ENCODE measurements around the gene CD6. TPM values are rescaled to one million over a fixed set of nuclear protein-coding genes. Genes with fewer than 3 reads are reported as not detected.

The CD6 gene
- total RNA-seq, 1 donor from 2014 or later, result 6.1 TPM

GRCh38 chr11:60932605-60933356 is 38.7 kb upstream of the CD6 start:
- Histone ChIP-seq H3K4me3 (no peak overlapping the region), H3K27ac (no peak overlapping the region), H3K9me3 (no peaks in the 10 kb centered on the region), H3K36me3 (peaks cover 13% of the 10 kb centered on the region), H3K4me1 (peaks cover 11% of the 10 kb centered on the region), H3K27me3 (ENCODE audit: low read depth) (no peaks in the 10 kb centered on the region)
- TF ChIP-seq, protein P1, sequence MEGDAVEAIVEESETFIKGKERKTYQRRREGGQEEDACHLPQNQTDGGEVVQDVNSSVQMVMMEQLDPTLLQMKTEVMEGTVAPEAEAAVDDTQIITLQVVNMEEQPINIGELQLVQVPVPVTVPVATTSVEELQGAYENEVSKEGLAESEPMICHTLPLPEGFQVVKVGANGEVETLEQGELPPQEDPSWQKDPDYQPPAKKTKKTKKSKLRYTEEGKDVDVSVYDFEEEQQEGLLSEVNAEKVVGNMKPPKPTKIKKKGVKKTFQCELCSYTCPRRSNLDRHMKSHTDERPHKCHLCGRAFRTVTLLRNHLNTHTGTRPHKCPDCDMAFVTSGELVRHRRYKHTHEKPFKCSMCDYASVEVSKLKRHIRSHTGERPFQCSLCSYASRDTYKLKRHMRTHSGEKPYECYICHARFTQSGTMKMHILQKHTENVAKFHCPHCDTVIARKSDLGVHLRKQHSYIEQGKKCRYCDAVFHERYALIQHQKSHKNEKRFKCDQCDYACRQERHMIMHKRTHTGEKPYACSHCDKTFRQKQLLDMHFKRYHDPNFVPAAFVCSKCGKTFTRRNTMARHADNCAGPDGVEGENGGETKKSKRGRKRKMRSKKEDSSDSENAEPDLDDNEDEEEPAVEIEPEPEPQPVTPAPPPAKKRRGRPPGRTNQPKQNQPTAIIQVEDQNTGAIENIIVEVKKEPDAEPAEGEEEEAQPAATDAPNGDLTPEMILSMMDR (IDR thresholded peaks at IDR 0.05), result no peak
- no peak for ATAC-seq
- intact Hi-C loops (cut with DNase I), result no loop called here
- DNase-seq, result no peak

DNA sequence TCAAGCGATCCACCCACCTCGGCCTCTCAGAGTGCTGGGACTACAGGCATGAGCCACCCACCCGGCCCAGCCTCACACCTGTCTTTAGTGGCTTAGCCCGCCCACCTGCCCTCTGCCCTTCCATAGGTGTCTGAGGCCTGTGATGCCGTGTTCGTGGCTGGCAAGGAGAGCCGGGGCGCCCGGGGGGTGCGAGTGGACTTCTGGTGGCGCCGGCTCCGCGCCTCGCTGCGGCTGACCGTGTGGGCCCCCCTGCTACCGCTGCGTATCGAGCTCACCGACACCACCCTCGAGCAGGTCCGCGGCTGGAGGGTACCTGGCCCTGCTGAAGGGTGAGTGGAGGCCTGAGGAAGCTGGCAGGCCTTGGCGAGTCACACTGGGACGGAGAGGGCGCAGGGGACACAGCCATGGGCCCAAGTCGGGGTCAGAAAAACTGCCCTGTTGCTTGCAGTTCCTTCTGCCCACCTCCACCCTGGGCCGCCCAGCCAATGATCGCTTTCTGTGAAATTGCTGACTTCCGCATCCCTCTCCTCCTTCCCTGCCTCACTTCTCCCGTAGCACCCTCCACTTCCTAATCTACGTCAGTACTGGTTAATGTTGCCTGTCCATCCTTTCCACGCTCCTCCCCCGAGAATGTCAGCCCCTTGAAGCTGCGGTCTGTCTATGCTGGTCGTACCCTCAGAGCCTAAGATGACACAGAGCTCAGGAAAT is 37.9 kb upstream of the CD6 start:
- DNase-seq, result no peak
- TF ChIP-seq, protein P1 (IDR thresholded peaks at IDR 0.05), result no peak
- intact Hi-C loops (cut with DNase I), result no loop called here
- Histone ChIP-seq H3K4me3 (no peak overlapping the region), H3K27me3 (ENCODE audit: low read depth) (no peaks in the 10 kb centered on the region), H3K36me3 (peaks cover 20% of the 10 kb centered on the region), H3K9me3 (no peaks in the 10 kb centered on the region), H3K27ac (no peak overlapping the region), H3K4me1 (peaks cover 12% of the 10 kb centered on the region)
- no peak for ATAC-seq

DNA sequence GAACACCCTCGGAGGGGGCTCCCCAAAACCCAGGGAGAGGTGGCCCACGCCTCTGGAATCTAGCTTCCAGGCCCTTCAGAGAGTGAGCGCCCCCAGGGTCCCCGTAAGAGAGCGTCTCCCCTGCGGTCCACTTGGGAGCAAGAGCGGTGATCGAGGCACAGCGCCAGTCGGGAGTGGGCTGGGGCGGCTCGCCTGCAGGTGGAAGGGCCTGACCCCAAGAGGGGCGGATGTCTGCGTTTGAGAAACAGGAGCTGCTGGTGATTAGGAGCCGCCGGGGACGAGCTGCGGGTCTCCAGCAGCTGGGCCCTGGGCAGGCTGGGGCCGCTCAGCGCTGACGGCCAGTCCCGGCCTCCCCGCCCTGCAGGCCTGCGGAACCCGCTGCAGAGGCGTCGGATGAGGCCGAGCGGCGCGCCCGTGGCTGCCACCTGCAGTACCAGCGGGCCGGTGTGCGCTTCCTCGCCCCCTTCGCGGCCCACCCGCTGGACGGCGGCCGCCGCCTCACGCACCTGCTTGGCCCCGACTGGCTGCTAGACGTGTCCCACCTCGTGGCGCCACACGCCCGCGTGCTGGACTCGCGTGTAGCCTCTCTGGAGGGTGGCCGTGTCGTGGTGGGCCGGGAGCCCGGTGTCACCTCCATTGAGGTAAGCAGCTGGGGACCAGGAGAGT is 37.2 kb upstream of the CD6 start:
- DNase-seq, result no peak

GRCh38 chr11:60934790-60935605 is 36.5 kb upstream of the CD6 start:
- Histone ChIP-seq H3K4me3 (no peak overlapping the region), H3K27ac (no peak overlapping the region), H3K9me3 (no peaks in the 10 kb centered on the region), H3K27me3 (ENCODE audit: low read depth) (no peaks in the 10 kb centered on the region), H3K4me1 (peaks cover 12% of the 10 kb centered on the region), H3K36me3 (peaks cover 34% of the 10 kb centered on the region)
- no peak for DNase-seq
- TF ChIP-seq, protein P1 (IDR thresholded peaks at IDR 0.05), result no peak
- no peak for ATAC-seq
- intact Hi-C loops (cut with DNase I), result no loop called here

More for the DNA sequence above, 37.2 kb upstream of the CD6 start:
- H3K36me3 ChIP-seq, result peaks cover 27% of the 10 kb centered on the region
- H3K4me3 ChIP-seq, result no peak overlapping the region
- peaks cover 12% of the 10 kb centered on the region for H3K4me1 ChIP-seq
- H3K27me3 ChIP-seq (ENCODE audit: low read depth), result no peaks in the 10 kb centered on the region
- TF ChIP-seq, protein P1 (IDR thresholded peaks at IDR 0.05), result no peak
- H3K9me3 ChIP-seq, result no peaks in the 10 kb centered on the region
- intact Hi-C loops (cut with DNase I), result no loop called here
- ATAC-seq, result no peak
- no peak overlapping the region for H3K27ac ChIP-seq
